ENCODE data around the gene KCTD17.

- TF ChIP-seq EZH2 (IDR thresholded peaks at IDR 0.05; ENCODE audit: low read depth) (no peak), CTCF (conservative IDR thresholded peaks at IDR 0.05) (no peak)
Measured at GRCh38 chr22:37091994-37092393, 40.5 kb downstream of the KCTD17 start.

Data from PC-9 (cell line).